HepG2 (cell line): ENCODE data around the gene RSL1D1.

Experiments
- EP300 ChIP-seq, 3 experiments: sonication (generic) in 1 of 3; formaldehyde crosslinking in 1 of 3; IDR thresholded peaks; 2 replicates each; pipeline versions ENCODE4 v1.5.1 to v1.6.1; 2011 to 2020; ENCODE audit warnings: low read depth in 2 of 3, low read length in 2 of 3, borderline replicate concordance in 1 of 3, improper control_type of control experiment in 1 of 3, mild to moderate bottlenecking in 1 of 3, missing genetic modification reagents in 1 of 3, moderate library complexity in 1 of 3
- MTA3 ChIP-seq: sonication (generic); formaldehyde crosslinking; IDR thresholded peaks from 2 replicates; pipeline ENCODE4 v1.4.0; 2020; ENCODE audit warnings: missing genetic modification reagents
- NFYC ChIP-seq: IDR thresholded peaks from 2 replicates; pipeline ENCODE4 v1.6.1; 2016; ENCODE audit warnings: missing genetic modification reagents, missing compliant biosample characterization
- POLR2A ChIP-seq, 2 experiments: IDR thresholded peaks; 2 replicates each; pipeline ENCODE4 v1.6.1; 2011; ENCODE audit warnings: low read depth in 2 of 2, low read length in 2 of 2, mild to moderate bottlenecking in 1 of 2, moderate library complexity in 1 of 2; ENCODE audit not compliant: insufficient read depth in 1 of 2
- ZNF121 ChIP-seq: sonication (generic); formaldehyde crosslinking; IDR thresholded peaks from 2 replicates; pipeline ENCODE4 v1.5.0; 2020; ENCODE audit warnings: mild to moderate bottlenecking, missing genetic modification reagents
- ZNF512 ChIP-seq: sonication (generic); formaldehyde crosslinking; IDR thresholded peaks from 2 replicates; pipeline ENCODE4 v1.4.0; 2020; ENCODE audit warnings: mild to moderate bottlenecking, missing genetic modification reagents
- ZNF543 ChIP-seq: sonication (generic); formaldehyde crosslinking; IDR thresholded peaks from 2 replicates; pipeline ENCODE4 v1.4.0; 2020; ENCODE audit warnings: mild to moderate bottlenecking, missing genetic modification reagents
- ZNF616 ChIP-seq: sonication (generic); formaldehyde crosslinking; IDR thresholded peaks from 2 replicates; pipeline ENCODE4 v1.5.0; 2020; ENCODE audit warnings: low read depth, mild to moderate bottlenecking, missing genetic modification reagents
- TF ChIP-seq, protein P1 (sequence below): sonication (generic); formaldehyde crosslinking; IDR thresholded peaks from 2 replicates; pipeline ENCODE4 v1.8.1; 2023; ENCODE audit warnings: missing genetic modification reagents, mild to moderate bottlenecking, borderline replicate concordance
- TF ChIP-seq, protein P2 (sequence below): conservative IDR thresholded peaks from 2 replicates; pipeline ENCODE4 v1.6.1; 2018; ENCODE audit warnings: missing genetic modification reagents
- TF ChIP-seq, protein P3 (sequence below), 2 experiments: IDR thresholded peaks; 2 replicates each; pipeline ENCODE4 v1.6.1; 2011 to 2012; ENCODE audit warnings: low read length in 2 of 2, borderline replicate concordance in 1 of 2, low read depth in 1 of 2, mild to moderate bottlenecking in 1 of 2, moderate library complexity in 1 of 2

GRCh38 chr16:11799017-11799381, 52.3 kb downstream of the RSL1D1 start:
- no peak for TF ChIP-seq ZNF543 (CRISPR knock-in tag)
- no peak for TF ChIP-seq NFYC (CRISPR knock-in tag)
- TF ChIP-seq, protein P1, sequence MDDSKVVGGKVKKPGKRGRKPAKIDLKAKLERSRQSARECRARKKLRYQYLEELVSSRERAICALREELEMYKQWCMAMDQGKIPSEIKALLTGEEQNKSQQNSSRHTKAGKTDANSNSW (CRISPR knock-in tag) = no peak
- TF ChIP-seq ZNF512 = no peak
- TF ChIP-seq EP300 (IDR thresholded peaks at IDR 0.05; ENCODE audit: low read depth in 2 of 2, low read length in 2 of 2) = no peak
- no peak for TF ChIP-seq EP300 (CRISPR knock-in tag; IDR thresholded peaks at IDR 0.05; ENCODE audit: borderline replicate concordance)
- TF ChIP-seq POLR2A (IDR thresholded peaks at IDR 0.05; ENCODE audit: insufficient read depth in 1 of 2, low read depth in 2 of 2, low read length in 2 of 2) = no peak; a peak in 1 of 4 replicates
- no peak for TF ChIP-seq ZNF616 (CRISPR knock-in tag)
- no peak for TF ChIP-seq MTA3 (CRISPR knock-in tag)
- no peak for TF ChIP-seq ZNF121
- TF ChIP-seq, protein P2, sequence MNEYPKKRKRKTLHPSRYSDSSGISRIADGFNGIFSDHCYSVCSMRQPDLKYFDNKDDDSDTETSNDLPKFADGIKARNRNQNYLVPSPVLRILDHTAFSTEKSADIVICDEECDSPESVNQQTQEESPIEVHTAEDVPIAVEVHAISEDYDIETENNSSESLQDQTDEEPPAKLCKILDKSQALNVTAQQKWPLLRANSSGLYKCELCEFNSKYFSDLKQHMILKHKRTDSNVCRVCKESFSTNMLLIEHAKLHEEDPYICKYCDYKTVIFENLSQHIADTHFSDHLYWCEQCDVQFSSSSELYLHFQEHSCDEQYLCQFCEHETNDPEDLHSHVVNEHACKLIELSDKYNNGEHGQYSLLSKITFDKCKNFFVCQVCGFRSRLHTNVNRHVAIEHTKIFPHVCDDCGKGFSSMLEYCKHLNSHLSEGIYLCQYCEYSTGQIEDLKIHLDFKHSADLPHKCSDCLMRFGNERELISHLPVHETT (CRISPR knock-in tag) = no peak
- TF ChIP-seq, protein P3, sequence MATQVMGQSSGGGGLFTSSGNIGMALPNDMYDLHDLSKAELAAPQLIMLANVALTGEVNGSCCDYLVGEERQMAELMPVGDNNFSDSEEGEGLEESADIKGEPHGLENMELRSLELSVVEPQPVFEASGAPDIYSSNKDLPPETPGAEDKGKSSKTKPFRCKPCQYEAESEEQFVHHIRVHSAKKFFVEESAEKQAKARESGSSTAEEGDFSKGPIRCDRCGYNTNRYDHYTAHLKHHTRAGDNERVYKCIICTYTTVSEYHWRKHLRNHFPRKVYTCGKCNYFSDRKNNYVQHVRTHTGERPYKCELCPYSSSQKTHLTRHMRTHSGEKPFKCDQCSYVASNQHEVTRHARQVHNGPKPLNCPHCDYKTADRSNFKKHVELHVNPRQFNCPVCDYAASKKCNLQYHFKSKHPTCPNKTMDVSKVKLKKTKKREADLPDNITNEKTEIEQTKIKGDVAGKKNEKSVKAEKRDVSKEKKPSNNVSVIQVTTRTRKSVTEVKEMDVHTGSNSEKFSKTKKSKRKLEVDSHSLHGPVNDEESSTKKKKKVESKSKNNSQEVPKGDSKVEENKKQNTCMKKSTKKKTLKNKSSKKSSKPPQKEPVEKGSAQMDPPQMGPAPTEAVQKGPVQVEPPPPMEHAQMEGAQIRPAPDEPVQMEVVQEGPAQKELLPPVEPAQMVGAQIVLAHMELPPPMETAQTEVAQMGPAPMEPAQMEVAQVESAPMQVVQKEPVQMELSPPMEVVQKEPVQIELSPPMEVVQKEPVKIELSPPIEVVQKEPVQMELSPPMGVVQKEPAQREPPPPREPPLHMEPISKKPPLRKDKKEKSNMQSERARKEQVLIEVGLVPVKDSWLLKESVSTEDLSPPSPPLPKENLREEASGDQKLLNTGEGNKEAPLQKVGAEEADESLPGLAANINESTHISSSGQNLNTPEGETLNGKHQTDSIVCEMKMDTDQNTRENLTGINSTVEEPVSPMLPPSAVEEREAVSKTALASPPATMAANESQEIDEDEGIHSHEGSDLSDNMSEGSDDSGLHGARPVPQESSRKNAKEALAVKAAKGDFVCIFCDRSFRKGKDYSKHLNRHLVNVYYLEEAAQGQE (IDR thresholded peaks at IDR 0.05; ENCODE audit: borderline replicate concordance in 1 of 2, low read depth in 1 of 2, low read length in 2 of 2) = no peak
